ENCODE measurements around the gene ZNF844. TPM values are rescaled to one million over a fixed set of nuclear protein-coding genes. Genes with fewer than 3 reads are reported as not detected.
A peak's percentile ranks its signal among the peaks of the same experiment; 100 is the strongest.

The ZNF844 gene
- 1 to 10 TPM; 4.7 to 9.0 TPM for total RNA-seq

- no peaks in the 10 kb centered on the region for H3K27me3 ChIP-seq (replicated peaks; ENCODE audit: insufficient read depth)
- peaks cover 10 to 14% of the 10 kb centered on the region in 2 donors for H3K4me1 ChIP-seq (ENCODE audit: control insufficient read depth in 1 of 2, low read depth in 2 of 2)
- no peak for TF ChIP-seq CTCF (IDR thresholded peaks at IDR 0.05)
- ATAC-seq (ENCODE audit: insufficient number of reproducible peaks, low FRiP score, low read depth) = peak; percentile 93
- H3K9me3 ChIP-seq = peaks cover 33% of the 10 kb centered on the region
- no peaks in the 10 kb centered on the region for H3K36me3 ChIP-seq
- peak within 1 kb of the TSS; percentile 99 for H3K4me3 ChIP-seq
- H3K27ac ChIP-seq = peak within 1 kb of the TSS; percentile 87 to 98
- DNase-seq (ENCODE audit: low spot score) = peak; percentile 91
Observed at GRCh38 chr19:12064590-12065538, at the start of gene ZNF844. TSS of gene ZNF844 (plus strand) at chr19:12064731. CDS start at chr19:12064874, 143 bp downstream.

GRCh38 chr19:12015015-12015752 lies 49.3 kb upstream of the ZNF844 start:
- no peak for TF ChIP-seq CTCF (IDR thresholded peaks at IDR 0.05)
- Histone ChIP-seq H3K27ac (no peak overlapping the region), H3K4me1 (ENCODE audit: control insufficient read depth in 1 of 2, low read depth in 2 of 2) (no peaks in the 10 kb centered on the region), H3K36me3 (peaks cover 55% of the 10 kb centered on the region), H3K9me3 (peaks cover 71% of the 10 kb centered on the region), H3K4me3 (peak overlapping the region; percentile 1), H3K27me3 (replicated peaks; ENCODE audit: insufficient read depth) (no peaks in the 10 kb centered on the region)
- no peak for DNase-seq (ENCODE audit: low spot score)
- no peak for ATAC-seq (ENCODE audit: insufficient number of reproducible peaks, low FRiP score, low read depth)

GRCh38 chr19:12015753-12016116 lies 48.8 kb upstream of the ZNF844 start:
- no peak for TF ChIP-seq CTCF (IDR thresholded peaks at IDR 0.05)
- H3K4me3 ChIP-seq = no peak overlapping the region
- peaks cover 55% of the 10 kb centered on the region for H3K36me3 ChIP-seq
- no peaks in the 10 kb centered on the region for H3K4me1 ChIP-seq (ENCODE audit: control insufficient read depth in 1 of 2, low read depth in 2 of 2)
- no peak overlapping the region for H3K27ac ChIP-seq
- DNase-seq (ENCODE audit: low spot score) (no peak), ATAC-seq (ENCODE audit: insufficient number of reproducible peaks, low FRiP score, low read depth) (no peak)
- no peaks in the 10 kb centered on the region for H3K27me3 ChIP-seq (replicated peaks; ENCODE audit: insufficient read depth)
- peaks cover 70% of the 10 kb centered on the region for H3K9me3 ChIP-seq

GRCh38 chr19:12034198-12034597 lies 30.3 kb upstream of the ZNF844 start:
- ATAC-seq (ENCODE audit: insufficient number of reproducible peaks, low FRiP score, low read depth) (no peak), DNase-seq (ENCODE audit: low spot score) (no peak)
- Histone ChIP-seq H3K36me3 (no peaks in the 10 kb centered on the region), H3K27ac (no peak overlapping the region), H3K9me3 (no peaks in the 10 kb centered on the region), H3K4me1 (ENCODE audit: control insufficient read depth in 1 of 2, low read depth in 2 of 2) (peaks cover 6 to 16% of the 10 kb centered on the region in 2 donors), H3K4me3 (peak overlapping the region; percentile 87), H3K27me3 (replicated peaks; ENCODE audit: insufficient read depth) (no peaks in the 10 kb centered on the region)
- no peak for TF ChIP-seq CTCF (IDR thresholded peaks at IDR 0.05)

GRCh38 chr19:12034620-12035019 lies 29.9 kb upstream of the ZNF844 start:
- Histone ChIP-seq H3K27ac (no peak overlapping the region), H3K9me3 (no peaks in the 10 kb centered on the region), H3K4me3 (peak overlapping the region; percentile 87), H3K27me3 (replicated peaks; ENCODE audit: insufficient read depth) (no peaks in the 10 kb centered on the region), H3K36me3 (no peaks in the 10 kb centered on the region), H3K4me1 (ENCODE audit: control insufficient read depth in 1 of 2, low read depth in 2 of 2) (peaks cover 6 to 16% of the 10 kb centered on the region in 2 donors)
- DNase-seq (ENCODE audit: low spot score) = no peak
- no peak for ATAC-seq (ENCODE audit: insufficient number of reproducible peaks, low FRiP score, low read depth)
- TF ChIP-seq CTCF (IDR thresholded peaks at IDR 0.05) = no peak

Measured in thoracic aorta (tissue), 2 donors.